ENCODE results near the gene EN2.

The EN2 gene

GRCh38 chr7:155486783-155487508, 29.0 kb downstream of the EN2 start:
- no peak for DNase-seq
- no peak for ATAC-seq

GRCh38 chr7:155487509-155488482, 29.9 kb downstream of the EN2 start:
- ATAC-seq, result no peak
- DNase-seq, result no peak

- DNase-seq (no peak), ATAC-seq (no peak)
These were observed 30.7 kb downstream of the EN2 start for GRCh38 chr7:155488483-155489127.

- ATAC-seq (no peak), DNase-seq (no peak)
These were observed 31.4 kb downstream of the EN2 start for GRCh38 chr7:155489158-155489840.

DNA sequence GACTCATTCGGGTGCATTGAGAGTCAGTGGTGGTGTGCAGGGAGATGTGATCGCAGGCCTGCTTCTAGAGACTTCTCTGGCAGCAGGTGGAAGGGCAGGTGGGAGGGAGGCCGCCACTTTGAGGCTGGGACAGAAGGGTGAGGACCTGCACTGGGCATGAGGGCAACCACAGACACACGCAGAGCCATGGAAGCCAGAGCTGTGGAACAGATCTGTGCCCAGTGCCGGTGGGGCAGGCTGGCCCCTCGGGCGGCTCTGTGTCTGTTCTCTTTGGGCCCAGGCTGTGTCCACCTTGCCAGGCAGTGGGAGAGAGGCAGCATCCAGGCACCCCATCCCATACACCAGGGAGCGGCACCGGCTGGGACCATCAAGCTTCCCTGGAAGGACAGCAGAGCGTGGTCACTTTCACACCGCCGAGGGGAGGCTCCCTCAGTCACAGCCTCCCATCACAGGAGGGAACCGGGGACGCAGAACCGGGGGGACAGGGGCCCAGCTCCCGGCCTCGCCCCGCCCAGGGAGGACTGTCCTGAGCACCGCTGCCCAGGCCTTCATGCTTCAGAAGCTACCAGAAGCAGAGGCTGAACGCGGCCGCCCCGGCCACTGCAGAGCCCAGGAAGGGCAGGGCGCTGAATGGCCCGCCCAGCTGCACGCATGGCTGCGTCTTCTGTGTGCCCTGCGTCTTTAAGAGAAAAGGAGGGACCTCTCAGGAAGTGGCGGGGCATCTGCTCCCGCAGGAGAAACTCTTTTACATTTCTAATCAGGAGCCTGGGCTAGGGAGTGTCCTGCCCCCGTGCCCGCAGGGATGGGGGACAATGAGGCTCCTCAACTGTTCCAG, 32.1 kb downstream of the EN2 start:
- DNase-seq (no peak), ATAC-seq (no peak)

- DNase-seq (peak; percentile 53), ATAC-seq (peak; percentile 65)
These were observed 33.0 kb downstream of the EN2 start for GRCh38 chr7:155490697-155491628.

GRCh38 chr7:155491812-155492211, 33.9 kb downstream of the EN2 start:
- no peak for DNase-seq
- ATAC-seq, result no peak

GRCh38 chr7:155493744-155494538, 36.0 kb downstream of the EN2 start:
- DNase-seq (no peak), ATAC-seq (no peak)

GRCh38 chr7:155494551-155494950, 36.6 kb downstream of the EN2 start:
- ATAC-seq, result no peak
- no peak for DNase-seq

DNA sequence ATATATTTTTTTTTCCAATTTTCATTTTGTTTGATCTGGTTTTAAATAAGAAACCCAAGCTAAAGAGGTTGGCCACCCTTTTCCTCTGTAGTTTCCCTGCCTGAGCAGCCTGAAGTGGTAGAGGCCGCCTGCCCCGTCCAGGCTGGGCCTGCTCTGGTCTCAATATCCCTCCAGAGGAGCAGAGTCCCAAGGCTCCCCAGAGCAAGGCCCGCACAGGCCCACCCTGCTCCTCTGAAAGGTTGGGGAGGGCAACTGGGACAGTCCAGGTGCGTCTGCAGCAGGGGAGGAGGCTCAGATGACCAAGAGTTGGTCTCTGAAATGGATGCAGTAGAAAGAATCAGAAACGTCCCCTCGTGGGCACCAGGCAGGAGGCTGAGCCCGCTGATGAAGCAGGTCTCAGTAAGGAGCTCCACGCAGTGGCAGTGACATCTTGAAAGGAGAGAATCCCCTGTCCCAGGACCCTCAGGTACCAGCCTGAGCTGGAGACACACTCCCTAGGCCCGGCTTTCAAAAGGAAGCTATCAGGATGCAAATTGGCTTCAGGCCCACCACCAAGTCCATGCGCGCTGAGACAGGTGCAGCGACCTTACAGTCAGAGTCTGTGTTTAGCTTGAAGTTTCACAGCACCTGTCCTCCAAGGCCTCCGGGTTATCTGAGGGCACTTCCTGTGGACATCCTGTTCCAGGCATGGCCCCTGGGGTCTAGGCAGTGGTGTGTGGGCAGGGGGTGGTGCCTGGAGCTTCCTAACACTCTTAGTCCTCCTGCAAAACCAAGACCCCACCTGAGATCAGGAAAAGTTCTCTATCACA, 37.7 kb downstream of the EN2 start:
- DNase-seq (no peak), ATAC-seq (no peak)

GRCh38 chr7:155496267-155497005, 38.5 kb downstream of the EN2 start:
- ATAC-seq (no peak), DNase-seq (no peak)

DNA sequence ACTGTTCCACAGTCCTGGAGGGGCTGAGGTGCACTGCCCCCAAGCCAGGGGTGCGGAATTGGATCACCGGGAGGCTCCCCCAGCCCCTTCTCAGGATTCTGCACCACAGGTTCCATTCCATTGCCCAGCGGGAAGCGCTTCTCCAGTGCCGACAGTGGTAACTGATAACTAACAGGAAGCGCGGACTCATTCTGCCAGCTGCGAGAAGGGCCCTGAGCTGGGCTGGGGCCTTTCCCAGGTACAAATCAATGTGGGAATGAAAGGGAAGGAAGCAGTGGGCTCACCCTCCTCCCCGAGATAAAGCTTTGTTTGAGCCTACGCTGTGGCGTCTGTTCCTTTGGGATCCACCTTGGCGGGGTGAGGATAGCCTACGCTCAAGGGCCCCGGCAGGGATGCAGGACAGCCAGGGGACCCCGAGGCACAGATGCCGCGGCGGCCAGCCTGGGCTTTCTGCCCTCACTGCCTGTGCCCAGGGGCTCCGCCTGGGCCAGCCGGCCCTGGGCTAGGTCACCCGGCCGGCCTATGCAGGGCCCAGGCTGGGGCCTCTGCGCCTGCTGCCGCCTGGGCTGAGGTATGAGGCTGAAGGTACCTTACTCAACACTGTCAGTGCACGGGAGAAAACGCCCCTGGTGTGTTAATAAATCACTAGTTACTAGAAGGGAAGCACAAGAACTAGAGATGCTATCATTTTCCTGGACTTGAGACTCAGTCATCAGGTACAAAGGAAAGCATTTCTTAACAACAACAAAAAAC, 39.4 kb downstream of the EN2 start:
- DNase-seq (no peak), ATAC-seq (no peak)

- no peak for DNase-seq
- ATAC-seq, result no peak
These were observed 47.5 kb downstream of the EN2 start for GRCh38 chr7:155505422-155505793.

- DNase-seq, result no peak
- no peak for ATAC-seq
These were observed 49.0 kb downstream of the EN2 start for GRCh38 chr7:155506854-155507337.

DNA sequence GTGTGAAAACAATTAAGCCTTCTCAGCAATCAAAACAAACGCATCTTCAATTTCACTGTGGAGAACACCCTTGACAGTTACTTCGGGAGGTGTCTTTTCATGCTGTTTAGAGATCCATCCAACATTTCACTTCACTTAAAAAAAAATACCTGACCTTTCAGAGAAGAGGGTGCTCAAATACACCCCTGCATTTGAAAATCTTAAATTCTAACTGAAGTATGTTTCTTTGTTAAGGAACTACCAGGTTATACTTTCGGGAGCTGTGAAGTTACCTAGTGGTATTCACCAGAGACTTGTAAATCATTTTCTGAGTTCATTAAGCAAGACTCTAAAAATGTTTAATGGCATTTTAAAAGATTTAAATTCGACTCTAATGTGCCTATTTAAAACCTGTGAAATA, 49.6 kb downstream of the EN2 start:
- ATAC-seq, result no peak
- no peak for DNase-seq

DNA sequence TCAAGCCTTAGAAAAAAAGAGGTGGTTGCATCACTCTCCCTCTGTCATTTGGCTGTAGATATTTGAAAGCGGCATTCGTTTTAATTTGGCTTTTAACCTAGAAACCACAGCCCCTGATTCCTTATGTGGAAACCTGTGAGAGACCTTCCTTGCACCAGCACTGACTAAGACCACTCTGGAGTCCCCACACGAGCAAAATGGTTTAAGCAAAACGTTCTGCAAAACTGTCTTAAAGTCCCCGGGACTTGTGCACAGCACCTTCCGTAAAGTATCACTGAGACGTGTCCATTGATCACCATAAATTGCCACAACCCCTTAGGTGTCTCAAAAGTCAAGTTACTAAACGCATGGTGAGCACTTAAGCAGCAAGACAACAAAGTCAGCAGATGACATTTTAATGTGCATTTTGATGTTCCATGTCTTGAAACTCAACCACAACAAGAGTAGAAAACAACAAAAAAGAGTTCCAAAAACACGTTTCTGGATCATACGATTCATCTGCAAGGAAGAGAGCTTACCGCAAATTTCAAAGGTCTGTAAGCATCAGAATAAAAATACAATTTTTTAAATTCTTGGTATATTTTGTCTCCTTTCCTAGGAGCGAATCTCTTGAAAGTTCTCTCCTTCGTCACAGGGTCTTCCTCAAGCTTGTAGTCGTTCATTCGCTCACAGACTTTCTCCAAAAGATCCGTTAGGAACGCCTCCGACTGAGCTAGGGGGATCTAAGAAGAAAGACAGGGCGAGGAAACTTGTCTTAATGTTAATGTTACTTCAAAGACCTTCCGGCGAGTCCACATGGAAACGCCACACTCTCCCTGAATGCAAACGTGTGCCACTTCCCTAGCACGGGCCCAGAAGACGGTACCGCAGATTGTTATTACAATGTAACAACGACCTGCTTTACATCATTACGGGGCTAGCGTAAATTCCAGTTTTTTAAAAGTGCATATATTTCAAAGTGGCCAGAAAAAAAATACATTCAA, 50.7 kb downstream of the EN2 start:
- ATAC-seq (no peak), DNase-seq (no peak)
